Spleen (tissue), 11 donors: ENCODE measurements around the gene RMC1. TPM values are rescaled to one million over a fixed set of nuclear protein-coding genes. Genes with fewer than 3 reads are reported as not detected.

Experiments used
- DNase-seq: peaks from one replicate; pipeline ENCODE4 v3.0.0-alpha.2; 2020
- H3K27ac ChIP-seq, 8 donors: fragments of 200-600 bp; sonication (generic) in 7 of 8; 1 replicate in 4 of 8; 2 replicates in 4 of 8; pipeline versions ENCODE4 v1.5.0 to v1.8.0; 2016 to 2021; ENCODE audit warnings: inconsistent platforms in 4 of 8, mild to moderate bottlenecking in 4 of 8, moderate library complexity in 1 of 8
- H3K27me3 ChIP-seq, 7 donors: fragments of 200-600 bp; sonication (generic) in 6 of 7; replicated peaks in 1 of 7; 1 replicate in 4 of 7; 2 replicates in 3 of 7; pipeline versions ENCODE4 v1.5.0 to v1.8.0; 2016 to 2021; ENCODE audit warnings: inconsistent platforms in 3 of 7, mild to moderate bottlenecking in 1 of 7
- H3K36me3 ChIP-seq, 6 donors: fragments of 200-600 bp; sonication (generic) in 5 of 6; 1 replicate in 4 of 6; 2 replicates in 2 of 6; pipeline versions ENCODE4 v1.5.0 to v1.8.0; 2016 to 2021; ENCODE audit warnings: inconsistent platforms in 2 of 6
- H3K4me1 ChIP-seq, 6 donors: fragments of 200-600 bp; sonication (generic) in 5 of 6; 1 replicate in 3 of 6; 2 replicates in 3 of 6; pipeline versions ENCODE4 v1.5.0 to v1.8.0; 2016 to 2021; ENCODE audit warnings: inconsistent platforms in 3 of 6
- H3K4me3 ChIP-seq, 8 donors: fragments of 200-600 bp; sonication (generic) in 7 of 8; 1 replicate in 4 of 8; 2 replicates in 4 of 8; pipeline versions ENCODE4 v1.5.0 to v1.8.0; 2016 to 2021; ENCODE audit warnings: inconsistent platforms in 4 of 8, mild to moderate bottlenecking in 4 of 8, moderate library complexity in 2 of 8
- H3K9me3 ChIP-seq, 8 donors: fragments of 200-600 bp; sonication (generic) in 7 of 8; 1 replicate in 4 of 8; 2 replicates in 4 of 8; pipeline versions ENCODE4 v1.5.0 to v1.8.0; 2016 to 2021; ENCODE audit warnings: inconsistent platforms in 4 of 8
- CTCF ChIP-seq, 11 experiments: fragments of 200-600 bp in 7 of 11; fragments of 450-650 bp in 4 of 11; sonication (generic) in 4 of 11; IDR thresholded peaks in 8 of 11; conservative IDR thresholded peaks in 3 of 11; 1 replicate in 7 of 11; 2 replicates in 4 of 11; pipeline versions ENCODE4 v1.4.0 to v1.8.0; 2016 to 2021; ENCODE audit warnings: antibody characterized with exemption in 11 of 11, inconsistent platforms in 4 of 11, mild to moderate bottlenecking in 1 of 11
- POLR2A ChIP-seq, 3 donors: fragments of 450-650 bp; IDR thresholded peaks; one replicate each; pipeline ENCODE4 v1.5.1; 2017; ENCODE audit warnings: antibody characterized with exemption in 3 of 3, mild to moderate bottlenecking in 1 of 3
- POLR2AphosphoS5 ChIP-seq, 3 donors: sonication (generic); formaldehyde crosslinking; IDR thresholded peaks; one replicate each; pipeline ENCODE4 v1.5.1; 2017; ENCODE audit warnings: antibody characterized with exemption in 3 of 3
- WGBS, 5 donors: extraction: QIAGEN DNeasy Blood & Tissue Kit in 3 of 5; methylation state at CpG; one replicate each; pipeline versions ENCODE4 v1.1.5 to v1.1.7; 2013 to 2018; 5-methylcytosine and 5-hydroxymethylcytosine counted together
- intact Hi-C: fragments of 100-400 bp; cut with DNase I; formaldehyde crosslinking; loops from one replicate; pipeline ENCODE4 v1.15.0; 2023; ENCODE audit warnings: low total_unique reads
- polyA plus RNA-seq, 3 donors: library from polyadenylated mRNA; stranded (reverse); fragments of 200-250 nt; gene quantifications; one replicate each; pipeline ENCODE4 v1.2.1, GENCODE V29; 2013
- total RNA-seq, 7 donors: library from RNA; depleted of rRNA in 3 of 7; stranded (reverse); fragments of >200 nt in 3 of 7; fragmentation: NEBNext Ultra II Directional in 4 of 7; extraction: Animal tissue kit (Norgen Biotek cat#: 25700) in 4 of 7; gene quantifications; one replicate each; pipeline versions ENCODE4 v1.1.0 to v1.2.1, GENCODE V29; 2016 to 2021
- donor health status: healthy with polysubstance abuse.
- donor health status: DM: no; HTN: no; CAD: no; lungs with moderate emphysema.
- donor health status: DM: no; HTN: no; CAD: no.
- donor health status: Bipolar disorder and iron deficiency.
- donor health status: healthy.
- donor health status: DM: no; HTN: no; CAD: no.
- donor health status: DM: yes; HTN: yes; CAD: no.

The RMC1 gene
- total and polyA plus RNA-seq, 10 donors = 29.5 to 74.7 (median 45.2) TPM

DNA sequence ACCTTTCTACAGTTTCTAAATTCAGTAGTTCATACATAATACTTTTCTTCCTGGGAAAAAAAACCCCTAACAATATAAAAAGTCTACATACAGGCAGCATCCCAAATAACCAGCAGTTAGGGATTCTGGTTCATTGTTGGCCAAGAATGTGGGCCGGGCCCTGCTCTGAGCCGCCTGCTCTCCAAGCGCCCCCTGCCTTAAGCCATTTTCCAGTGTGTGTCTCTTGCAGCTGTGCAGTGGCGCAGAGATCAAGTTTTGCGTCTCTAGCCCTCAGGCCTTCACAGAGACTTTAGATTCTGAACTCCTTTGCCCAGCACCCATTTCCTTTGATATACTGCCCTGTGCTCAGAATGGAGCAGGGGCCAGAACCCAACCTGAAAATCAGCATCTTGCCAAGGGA, 32.9 kb downstream of the RMC1 start:
- Histone ChIP-seq H3K36me3 (peaks cover 0 to 100% (median 96%) of the 10 kb centered on the region in 6 donors), H3K27ac (no peak overlapping the region), H3K4me3 (no peak overlapping the region), H3K4me1 (peaks cover 20 to 31% (median 23%) of the 10 kb centered on the region in 6 donors), H3K9me3 (no peaks in the 10 kb centered on the region), H3K27me3 (no peaks in the 10 kb centered on the region)
- WGBS, 5 donors = 95 to 98% (median 97%) methylated on average over 5 of the region's 5 CpGs
- no peak for DNase-seq
- intact Hi-C loops = no loop called here
- no peak for TF ChIP-seq POLR2AphosphoS5 (IDR thresholded peaks at IDR 0.05)
- TF ChIP-seq CTCF (IDR thresholded peaks at IDR 0.05 in 8 of 11, conservative IDR thresholded peaks at IDR 0.05 in 3 of 11) = no peak
- no peak for TF ChIP-seq POLR2A (IDR thresholded peaks at IDR 0.05)

- no peaks in the 10 kb centered on the region for H3K27me3 ChIP-seq
- H3K9me3 ChIP-seq = no peaks in the 10 kb centered on the region
- intact Hi-C loops = no loop called here
- peaks cover 0 to 100% (median 87%) of the 10 kb centered on the region in 6 donors for H3K36me3 ChIP-seq
- DNase-seq = no peak
- H3K27ac ChIP-seq = no peak overlapping the region
- WGBS, 5 donors = 91 to 97% (median 94%) methylated on average over 7 of the region's 7 CpGs
- H3K4me3 ChIP-seq = no peak overlapping the region
- peaks cover 24 to 42% (median 33%) of the 10 kb centered on the region in 6 donors for H3K4me1 ChIP-seq
- no peak for TF ChIP-seq CTCF (IDR thresholded peaks at IDR 0.05 in 8 of 11, conservative IDR thresholded peaks at IDR 0.05 in 3 of 11)
- TF ChIP-seq POLR2AphosphoS5 (IDR thresholded peaks at IDR 0.05) = no peak
These were observed 34.0 kb downstream of the RMC1 start for GRCh38 chr18:23537274-23537673.

DNA sequence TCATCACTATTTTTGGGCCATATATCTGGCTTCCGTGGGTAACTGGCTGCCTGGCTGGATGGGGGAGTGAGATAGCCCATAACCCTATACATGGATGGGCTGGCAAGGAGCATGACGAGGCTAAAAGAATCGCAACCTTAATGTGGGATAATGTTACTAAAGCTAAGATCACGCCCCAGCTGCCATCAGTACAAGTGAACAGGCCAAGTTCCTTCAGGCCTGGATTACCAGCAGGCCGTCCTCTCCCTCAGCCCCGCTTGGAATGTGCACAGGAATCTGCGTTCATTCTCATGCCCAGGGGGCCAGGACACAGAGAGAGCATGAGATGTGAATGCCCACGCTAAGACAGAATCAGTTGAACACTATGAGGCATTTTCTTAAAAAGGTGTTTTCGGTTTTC, 34.7 kb downstream of the RMC1 start:
- TF ChIP-seq POLR2A (IDR thresholded peaks at IDR 0.05) (no peak), POLR2AphosphoS5 (IDR thresholded peaks at IDR 0.05) (no peak), CTCF (IDR thresholded peaks at IDR 0.05 in 8 of 11, conservative IDR thresholded peaks at IDR 0.05 in 3 of 11) (no peak)
- DNase-seq = no peak
- 95 to 99% (median 96%) methylated on average over 9 of the region's 9 CpGs for WGBS, 5 donors

DNA sequence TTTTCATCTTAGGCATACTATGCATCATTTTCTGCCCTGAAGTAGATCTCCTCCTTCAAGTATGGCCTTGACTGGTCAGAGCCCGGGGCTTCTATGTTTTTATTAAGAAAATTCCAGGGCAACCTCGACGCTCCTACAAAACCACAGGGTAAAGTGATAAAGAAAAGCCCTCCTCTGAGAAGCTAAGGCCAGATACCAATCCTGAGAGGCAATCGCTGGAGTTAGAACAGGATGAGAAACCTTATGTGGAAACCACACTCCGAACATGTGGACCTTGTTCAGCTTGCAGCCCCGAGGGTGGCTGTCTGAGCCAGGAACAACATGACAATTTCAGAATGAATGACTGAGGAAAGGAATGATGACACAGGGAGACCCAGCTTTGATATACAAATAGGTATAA, 35.6 kb downstream of the RMC1 start:
- H3K27me3 ChIP-seq = no peaks in the 10 kb centered on the region
- WGBS, 5 donors = 85 to 93% (median 88%) methylated on average over 6 of the region's 6 CpGs
- DNase-seq = no peak
- no peak overlapping the region for H3K4me3 ChIP-seq
- intact Hi-C loops = no loop called here
- H3K9me3 ChIP-seq = no peaks in the 10 kb centered on the region
- peaks cover 0 to 100% (median 86%) of the 10 kb centered on the region in 6 donors for H3K36me3 ChIP-seq
- TF ChIP-seq CTCF (IDR thresholded peaks at IDR 0.05 in 8 of 11, conservative IDR thresholded peaks at IDR 0.05 in 3 of 11) = no peak
- TF ChIP-seq POLR2A (IDR thresholded peaks at IDR 0.05) = no peak
- no peak for TF ChIP-seq POLR2AphosphoS5 (IDR thresholded peaks at IDR 0.05)
- peak overlapping the region in 1 of 8 donors; percentile 81 for H3K27ac ChIP-seq
- H3K4me1 ChIP-seq = peaks cover 24 to 49% (median 36%) of the 10 kb centered on the region in 6 donors

More for the DNA sequence above, 34.7 kb downstream of the RMC1 start:
- peaks cover 24 to 49% (median 36%) of the 10 kb centered on the region in 6 donors for H3K4me1 ChIP-seq
- H3K36me3 ChIP-seq = peaks cover 0 to 100% (median 86%) of the 10 kb centered on the region in 6 donors
- H3K9me3 ChIP-seq = no peaks in the 10 kb centered on the region
- H3K27ac ChIP-seq = no peak overlapping the region
- intact Hi-C loops = no loop called here
- H3K4me3 ChIP-seq = no peak overlapping the region
- H3K27me3 ChIP-seq = no peaks in the 10 kb centered on the region
